CD4-positive, CD25-positive, alpha-beta regulatory T cell (primary cell): ENCODE data around the gene LRPAP1. TPM values are rescaled to one million over a fixed set of nuclear protein-coding genes. Genes with fewer than 3 reads are reported as not detected.
"Not testable (repeated sequence)": the region's sequence is repeated elsewhere in the genome, so short reads cannot be mapped to it uniquely, and the experiment has no call there.

ENCODE experiments used
- ATAC-seq, 2 donors: fragments of 150-1000 bp; cut with Tn5 transposase; one replicate each; pipeline ENCODE4 v1.10.0; 2021; ENCODE audit warnings: low read depth in 2 of 2, moderate number of reproducible peaks in 2 of 2, moderate library complexity in 1 of 2
- DNase-seq, 3 donors: peaks; one replicate each; pipeline versions ENCODE4 v3.0.0 to v3.0.0-alpha.2; 2012 to 2022; ENCODE audit warnings: mixed read lengths in 1 of 3
- H3K27ac ChIP-seq: one replicate; pipeline ENCODE4 v1.7.0; 2013; ENCODE audit warnings: mild to moderate bottlenecking, low read length; ENCODE audit not compliant: insufficient read depth, poor library complexity, severe bottlenecking
- H3K27me3 ChIP-seq: one replicate; pipeline ENCODE4 v1.7.0; 2013; ENCODE audit warnings: low read length; ENCODE audit not compliant: control insufficient read depth, insufficient read depth
- H3K36me3 ChIP-seq: one replicate; pipeline ENCODE4 v1.7.0; 2013; ENCODE audit warnings: mild to moderate bottlenecking, low read length, moderate library complexity; ENCODE audit not compliant: control insufficient read depth, insufficient read depth
- H3K4me1 ChIP-seq: 2 replicates; pipeline ENCODE4 v1.7.0; 2013; ENCODE audit warnings: mild to moderate bottlenecking, low read length; ENCODE audit not compliant: insufficient read depth, control insufficient read depth, poor library complexity, severe bottlenecking
- H3K4me3 ChIP-seq: one replicate; pipeline ENCODE4 v1.7.0; 2013; ENCODE audit warnings: low read depth, mild to moderate bottlenecking, low read length, moderate library complexity
- H3K9me3 ChIP-seq, 2 experiments: 1 replicate in 1 of 2; 2 replicates in 1 of 2; pipeline ENCODE4 v1.7.0; 2013; ENCODE audit warnings: low read length in 2 of 2, mild to moderate bottlenecking in 1 of 2, moderate library complexity in 1 of 2; ENCODE audit not compliant: control insufficient read depth in 2 of 2
- H3K27ac Mint-ChIP-seq, 3 donors: one replicate each; pipeline ENCODE4 v1.8.0; 2020 to 2022; ENCODE audit warnings: mild to moderate bottlenecking in 3 of 3, mixed read lengths in 3 of 3, moderate library complexity in 2 of 3
- H3K27me3 Mint-ChIP-seq: one replicate; pipeline ENCODE4 v1.8.0; 2022; ENCODE audit warnings: mild to moderate bottlenecking, mixed read lengths
- H3K36me3 Mint-ChIP-seq: one replicate; pipeline ENCODE4 v1.8.0; 2020; ENCODE audit warnings: mixed read lengths
- H3K4me1 Mint-ChIP-seq, 4 donors: one replicate each; pipeline ENCODE4 v1.8.0; 2020 to 2022; ENCODE audit warnings: mixed read lengths in 4 of 4, mild to moderate bottlenecking in 1 of 4
- H3K4me3 Mint-ChIP-seq, 4 donors: one replicate each; pipeline ENCODE4 v1.8.0; 2020 to 2022; ENCODE audit warnings: mild to moderate bottlenecking in 4 of 4, mixed read lengths in 4 of 4, moderate library complexity in 3 of 4
- H3K9me3 Mint-ChIP-seq, 7 donors: one replicate each; pipeline ENCODE4 v1.8.0; 2020 to 2022; ENCODE audit warnings: mixed read lengths in 7 of 7, mild to moderate bottlenecking in 3 of 7, moderate library complexity in 2 of 7
- polyA plus RNA-seq, 4 donors: library from polyadenylated mRNA; unstranded; fragments of 300-500 nt; fragmentation: Illumina TruSeq; gene quantifications; one replicate each; pipeline ENCODE4 v1.2.3, GENCODE V29; 2021
- total RNA-seq: library from RNA; stranded (reverse); gene quantifications from one replicate; pipeline ENCODE4 v1.2.3, GENCODE V29; 2022

Gene LRPAP1
- total and polyA plus RNA-seq, 5 donors from 2014 or later = 78.4 to 111 (median 99.2) TPM

DNA sequence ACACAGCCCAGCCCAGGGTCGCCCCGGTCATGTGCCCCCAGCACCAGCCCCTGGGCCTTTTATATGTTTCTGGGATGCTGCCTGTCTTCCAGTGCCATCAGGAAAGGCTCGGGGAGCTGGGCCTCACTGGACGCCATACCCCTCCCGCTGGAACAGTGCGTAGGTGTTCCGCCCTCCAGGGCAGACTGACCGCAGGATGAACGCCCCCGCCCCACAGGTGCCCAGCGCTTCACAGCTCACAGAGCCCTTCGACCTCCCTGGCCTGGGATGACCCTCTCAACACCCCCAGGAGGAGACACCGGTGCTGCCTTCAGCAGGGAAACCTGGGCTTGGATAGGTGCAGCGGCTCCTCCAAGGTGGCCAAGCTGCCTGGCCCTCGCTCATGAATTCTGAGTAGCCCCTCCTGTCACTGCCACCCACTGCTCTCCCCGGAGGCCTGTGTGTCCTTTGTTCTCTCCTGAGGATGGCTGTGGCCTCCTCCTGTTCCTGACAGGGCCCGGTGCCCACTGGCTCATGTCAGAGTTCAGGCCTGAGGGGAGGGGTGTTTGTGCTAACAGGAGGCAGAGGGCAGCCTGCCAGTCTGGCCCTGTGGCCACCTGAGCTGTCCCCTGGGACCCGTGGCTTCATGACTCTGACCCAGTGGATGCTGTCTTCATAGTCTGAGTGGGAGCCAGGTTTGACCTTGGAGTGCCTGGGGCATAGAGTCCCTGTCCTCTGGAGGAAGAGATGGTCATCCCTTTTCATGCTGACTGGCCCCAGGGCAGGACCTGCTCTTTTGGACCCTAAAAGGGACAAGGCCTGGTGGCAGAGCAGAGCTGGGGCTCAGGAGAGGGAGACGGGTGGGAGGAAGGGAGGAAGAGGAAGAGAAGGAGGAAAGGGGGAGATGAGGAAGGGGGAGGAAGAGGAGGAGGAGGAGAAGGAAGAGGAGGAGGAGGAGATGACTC, 43.5 kb upstream of the LRPAP1 start:
- H3K4me3 Mint-ChIP-seq, H3K27ac ChIP-seq, ATAC-seq, H3K36me3 ChIP-seq, H3K27me3 ChIP-seq, H3K27me3 Mint-ChIP-seq, DNase-seq, H3K9me3 ChIP-seq, H3K9me3 Mint-ChIP-seq, H3K4me3 ChIP-seq, H3K4me1 Mint-ChIP-seq, H3K4me1 ChIP-seq, H3K36me3 Mint-ChIP-seq, H3K27ac Mint-ChIP-seq: not testable (repeated sequence)

DNA sequence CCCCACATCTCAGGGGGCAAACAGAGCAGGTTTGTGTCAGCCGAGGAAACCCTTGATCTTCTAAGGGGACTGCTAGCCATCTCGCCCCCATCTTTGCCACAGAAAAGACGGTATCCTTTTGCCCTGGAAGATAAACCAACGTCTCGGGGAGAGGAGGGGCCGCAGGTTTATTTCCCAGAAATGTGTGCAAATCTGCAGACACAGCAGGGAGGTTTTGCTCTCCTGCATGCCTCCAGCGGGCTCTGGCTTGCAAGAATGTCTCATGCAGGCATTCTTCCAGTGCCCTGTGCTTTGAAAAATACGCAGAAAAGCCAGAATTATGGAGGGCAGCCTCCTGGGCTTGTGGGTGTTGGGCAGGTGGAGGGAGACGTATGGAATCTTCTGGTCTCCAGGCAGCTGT, 42.6 kb upstream of the LRPAP1 start:
- not testable (repeated sequence) for H3K36me3 ChIP-seq, ATAC-seq, H3K4me1 ChIP-seq, H3K4me1 Mint-ChIP-seq, H3K27me3 ChIP-seq, H3K4me3 Mint-ChIP-seq, H3K9me3 ChIP-seq, DNase-seq, H3K36me3 Mint-ChIP-seq, H3K4me3 ChIP-seq, H3K27me3 Mint-ChIP-seq, H3K27ac ChIP-seq, H3K27ac Mint-ChIP-seq, H3K9me3 Mint-ChIP-seq

DNA sequence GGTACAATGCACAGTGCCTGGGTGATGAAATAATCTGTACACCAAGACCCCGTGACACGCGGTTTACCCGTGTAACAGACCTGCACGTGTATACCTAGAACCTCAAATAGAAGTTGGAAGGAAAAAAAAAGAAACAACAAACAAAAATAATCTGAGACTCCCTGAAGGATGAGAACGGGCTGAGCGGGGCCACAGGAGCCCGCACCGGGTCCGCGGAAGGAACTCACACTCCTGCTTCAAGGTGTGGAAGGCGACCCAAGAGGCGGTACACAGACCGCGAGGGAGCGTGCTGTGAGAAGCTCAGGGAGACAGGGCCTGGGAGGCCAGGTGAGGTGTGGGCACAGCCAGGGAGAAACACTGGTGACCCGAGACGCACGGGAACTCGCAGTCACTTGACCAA, 42.1 kb upstream of the LRPAP1 start:
- H3K36me3 Mint-ChIP-seq, DNase-seq, ATAC-seq, H3K4me3 ChIP-seq, H3K4me1 Mint-ChIP-seq, H3K4me1 ChIP-seq, H3K27ac Mint-ChIP-seq, H3K27me3 ChIP-seq, H3K9me3 ChIP-seq, H3K27ac ChIP-seq, H3K36me3 ChIP-seq, H3K9me3 Mint-ChIP-seq, H3K4me3 Mint-ChIP-seq, H3K27me3 Mint-ChIP-seq: not testable (repeated sequence)

DNA sequence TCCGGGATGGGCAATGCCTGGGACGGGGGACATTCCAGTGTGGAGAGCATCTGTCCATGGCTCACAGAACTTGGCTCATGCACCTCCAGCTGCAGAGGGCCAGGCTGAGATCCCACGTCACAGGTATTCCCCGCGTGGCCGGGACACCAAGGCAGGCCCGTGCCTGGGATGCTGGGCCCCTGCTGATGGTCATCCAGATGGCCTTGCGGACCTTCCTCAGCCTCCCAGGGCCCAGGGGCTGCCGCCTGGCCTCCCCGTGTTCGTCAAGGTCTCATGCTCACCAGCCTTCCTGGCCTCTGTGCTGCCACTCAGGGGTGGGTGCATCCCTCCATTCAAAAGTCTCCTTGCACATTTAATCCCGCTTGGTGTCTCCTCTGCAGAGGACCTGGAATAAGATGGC, 40.9 kb upstream of the LRPAP1 start:
- Mint-ChIP-seq H3K27ac (no peak overlapping the region), H3K4me1 (no peaks in the 10 kb centered on the region), H3K27me3 (peaks cover 4% of the 10 kb centered on the region), H3K4me3 (no peak overlapping the region), H3K9me3 (peaks cover 0 to 1% (median 0%) of the 10 kb centered on the region in 7 donors), H3K36me3 (no peaks in the 10 kb centered on the region)
- H3K36me3 ChIP-seq = no peaks in the 10 kb centered on the region
- H3K27me3 ChIP-seq = no peaks in the 10 kb centered on the region
- ATAC-seq (no peak), DNase-seq (no peak)
- H3K4me3 ChIP-seq = no peak overlapping the region
- H3K27ac ChIP-seq = no peak overlapping the region
- no peaks in the 10 kb centered on the region for H3K9me3 ChIP-seq
- H3K4me1 ChIP-seq = no peaks in the 10 kb centered on the region

DNA sequence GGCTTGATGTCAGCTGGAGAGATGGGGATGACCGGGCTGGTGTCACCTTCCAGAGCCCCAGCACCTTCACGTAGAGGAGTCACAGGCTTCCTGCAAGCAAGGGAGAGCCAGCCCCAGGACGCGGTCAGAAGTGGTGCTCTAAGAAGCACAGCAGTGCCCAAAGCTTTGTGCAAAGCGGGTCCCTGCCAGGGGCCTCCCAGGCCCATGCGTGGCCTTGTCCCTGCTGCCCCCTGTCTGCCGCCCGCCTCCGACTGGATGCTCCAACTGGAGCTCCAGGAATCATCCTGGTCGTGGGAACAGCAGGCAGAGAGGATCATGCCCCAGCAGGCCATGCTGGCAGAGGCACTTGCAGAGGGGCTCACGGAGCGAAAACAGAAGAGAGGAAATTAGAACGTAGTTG, 40.1 kb upstream of the LRPAP1 start:
- no peak overlapping the region for H3K27ac ChIP-seq
- Mint-ChIP-seq H3K27ac (no peak overlapping the region), H3K27me3 (peaks cover 4% of the 10 kb centered on the region), H3K4me3 (no peak overlapping the region), H3K9me3 (peaks cover 0 to 1% (median 0%) of the 10 kb centered on the region in 7 donors), H3K36me3 (no peaks in the 10 kb centered on the region), H3K4me1 (no peaks in the 10 kb centered on the region)
- H3K36me3 ChIP-seq = no peaks in the 10 kb centered on the region
- DNase-seq = no peak
- ATAC-seq = no peak
- no peaks in the 10 kb centered on the region for H3K4me1 ChIP-seq
- no peaks in the 10 kb centered on the region for H3K27me3 ChIP-seq
- no peaks in the 10 kb centered on the region for H3K9me3 ChIP-seq
- H3K4me3 ChIP-seq = no peak overlapping the region

DNA sequence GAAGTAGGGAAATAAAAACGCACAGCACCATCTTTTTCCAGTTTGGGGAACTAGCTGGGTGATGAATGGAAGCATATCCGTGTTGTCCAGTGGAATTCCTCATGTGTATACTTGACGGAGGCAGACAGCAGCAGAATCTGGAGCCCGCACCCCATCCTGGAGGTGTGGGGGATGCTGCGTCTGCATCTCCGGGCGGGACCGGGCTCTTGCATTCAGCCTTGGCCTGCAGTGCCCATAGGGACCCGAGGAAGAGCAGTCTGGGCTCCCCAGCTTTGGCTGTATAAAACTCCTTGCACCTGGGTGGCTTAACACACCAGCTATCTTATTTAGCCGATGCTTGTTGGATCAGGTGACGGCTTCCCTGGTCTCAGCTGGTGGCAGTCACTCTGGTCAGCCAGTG, 39.7 kb upstream of the LRPAP1 start:
- H3K9me3 Mint-ChIP-seq = peaks cover 0 to 1% (median 0%) of the 10 kb centered on the region in 7 donors
- no peaks in the 10 kb centered on the region for H3K36me3 ChIP-seq
- H3K4me3 ChIP-seq = no peak overlapping the region
- H3K27me3 ChIP-seq = no peaks in the 10 kb centered on the region
- H3K36me3 Mint-ChIP-seq = no peaks in the 10 kb centered on the region
- no peak overlapping the region for H3K4me3 Mint-ChIP-seq
- peaks cover 4% of the 10 kb centered on the region for H3K27me3 Mint-ChIP-seq
- ATAC-seq (no peak), DNase-seq (no peak)
- no peak overlapping the region for H3K27ac Mint-ChIP-seq
- no peaks in the 10 kb centered on the region for H3K4me1 ChIP-seq
- H3K4me1 Mint-ChIP-seq = no peaks in the 10 kb centered on the region
- no peak overlapping the region for H3K27ac ChIP-seq
- no peaks in the 10 kb centered on the region for H3K9me3 ChIP-seq

DNA sequence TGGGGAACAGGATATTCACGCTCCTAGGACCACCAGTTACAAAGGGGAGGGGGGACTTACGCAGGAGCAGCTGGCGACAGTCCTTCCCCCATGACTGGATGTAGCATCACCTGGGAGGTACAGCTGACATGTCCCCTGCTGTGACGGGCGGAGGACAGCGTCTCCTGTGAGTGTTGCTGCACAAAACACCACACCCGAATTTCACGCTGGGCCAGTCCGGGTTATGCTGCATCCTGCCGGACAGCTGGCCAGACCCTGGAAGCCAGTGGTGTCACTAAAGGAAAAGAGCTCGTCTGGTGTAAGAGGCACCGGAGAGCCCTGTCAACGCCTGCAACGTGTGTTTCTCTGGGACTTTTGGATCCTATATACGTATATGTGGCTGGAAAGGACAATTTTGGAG, 38.7 kb upstream of the LRPAP1 start:
- H3K4me1 Mint-ChIP-seq, H3K27ac ChIP-seq, H3K27me3 ChIP-seq, H3K4me3 Mint-ChIP-seq, H3K36me3 Mint-ChIP-seq, H3K36me3 ChIP-seq, ATAC-seq, H3K27ac Mint-ChIP-seq, H3K27me3 Mint-ChIP-seq, H3K9me3 ChIP-seq, H3K4me3 ChIP-seq, DNase-seq, H3K4me1 ChIP-seq, H3K9me3 Mint-ChIP-seq: not testable (repeated sequence)

DNA sequence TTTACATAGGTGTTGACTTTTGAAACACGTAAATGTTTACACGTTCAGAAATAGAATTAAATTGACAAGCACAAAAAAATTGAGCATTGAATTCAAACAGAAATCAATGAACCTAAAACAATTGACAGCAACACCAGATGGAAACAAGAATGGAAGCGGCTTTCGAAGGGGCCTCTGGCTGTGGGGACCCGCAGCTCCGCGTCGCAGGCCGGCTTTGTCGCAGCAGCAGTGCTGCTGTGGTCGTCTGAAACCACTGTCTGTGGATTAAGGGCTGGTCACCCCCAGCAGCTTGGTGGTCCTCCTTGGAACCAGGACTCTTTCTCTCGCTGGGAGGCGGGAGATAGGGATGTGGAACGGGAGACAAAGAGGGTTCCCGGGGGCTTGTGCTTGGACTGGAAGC, 37.4 kb upstream of the LRPAP1 start:
- not testable (repeated sequence) for H3K4me1 Mint-ChIP-seq, H3K4me3 ChIP-seq, H3K27ac Mint-ChIP-seq

More for the DNA sequence above, 37.4 kb upstream of the LRPAP1 start:
- H3K27me3 Mint-ChIP-seq, ATAC-seq, H3K36me3 Mint-ChIP-seq, H3K4me1 ChIP-seq, H3K9me3 ChIP-seq, H3K36me3 ChIP-seq, DNase-seq, H3K4me3 Mint-ChIP-seq, H3K27me3 ChIP-seq, H3K27ac ChIP-seq, H3K9me3 Mint-ChIP-seq: not testable (repeated sequence)
